GM12801 (cell line): ENCODE results near the gene NTN1.

Experiments used
- TF ChIP-seq, protein P1 (sequence below): IDR thresholded peaks from one replicate; pipeline ENCODE4 v1.5.1; 2011; ENCODE audit warnings: control low read depth; ENCODE audit not compliant: insufficient read length; ENCODE audit errors: extremely low read depth

NTN1 gene

DNA sequence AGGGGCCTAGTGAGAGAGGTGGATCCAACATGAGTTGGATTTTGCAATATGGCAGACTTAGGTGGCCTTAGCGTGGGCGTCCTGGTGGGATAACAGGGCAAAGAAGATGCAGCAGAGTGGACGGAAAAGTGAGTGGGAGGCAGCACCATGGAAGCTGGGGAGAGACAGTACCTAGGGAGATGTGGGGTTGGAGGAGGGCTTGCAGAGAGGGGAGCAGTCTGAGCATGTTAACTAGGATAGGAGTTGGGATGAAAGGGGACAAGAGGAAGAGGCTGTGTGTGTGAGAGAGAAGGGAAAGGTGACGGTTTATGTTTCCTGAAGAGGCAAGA lies 120.1 kb downstream of the NTN1 start:
- TF ChIP-seq, protein P1, sequence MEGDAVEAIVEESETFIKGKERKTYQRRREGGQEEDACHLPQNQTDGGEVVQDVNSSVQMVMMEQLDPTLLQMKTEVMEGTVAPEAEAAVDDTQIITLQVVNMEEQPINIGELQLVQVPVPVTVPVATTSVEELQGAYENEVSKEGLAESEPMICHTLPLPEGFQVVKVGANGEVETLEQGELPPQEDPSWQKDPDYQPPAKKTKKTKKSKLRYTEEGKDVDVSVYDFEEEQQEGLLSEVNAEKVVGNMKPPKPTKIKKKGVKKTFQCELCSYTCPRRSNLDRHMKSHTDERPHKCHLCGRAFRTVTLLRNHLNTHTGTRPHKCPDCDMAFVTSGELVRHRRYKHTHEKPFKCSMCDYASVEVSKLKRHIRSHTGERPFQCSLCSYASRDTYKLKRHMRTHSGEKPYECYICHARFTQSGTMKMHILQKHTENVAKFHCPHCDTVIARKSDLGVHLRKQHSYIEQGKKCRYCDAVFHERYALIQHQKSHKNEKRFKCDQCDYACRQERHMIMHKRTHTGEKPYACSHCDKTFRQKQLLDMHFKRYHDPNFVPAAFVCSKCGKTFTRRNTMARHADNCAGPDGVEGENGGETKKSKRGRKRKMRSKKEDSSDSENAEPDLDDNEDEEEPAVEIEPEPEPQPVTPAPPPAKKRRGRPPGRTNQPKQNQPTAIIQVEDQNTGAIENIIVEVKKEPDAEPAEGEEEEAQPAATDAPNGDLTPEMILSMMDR: no peak

DNA sequence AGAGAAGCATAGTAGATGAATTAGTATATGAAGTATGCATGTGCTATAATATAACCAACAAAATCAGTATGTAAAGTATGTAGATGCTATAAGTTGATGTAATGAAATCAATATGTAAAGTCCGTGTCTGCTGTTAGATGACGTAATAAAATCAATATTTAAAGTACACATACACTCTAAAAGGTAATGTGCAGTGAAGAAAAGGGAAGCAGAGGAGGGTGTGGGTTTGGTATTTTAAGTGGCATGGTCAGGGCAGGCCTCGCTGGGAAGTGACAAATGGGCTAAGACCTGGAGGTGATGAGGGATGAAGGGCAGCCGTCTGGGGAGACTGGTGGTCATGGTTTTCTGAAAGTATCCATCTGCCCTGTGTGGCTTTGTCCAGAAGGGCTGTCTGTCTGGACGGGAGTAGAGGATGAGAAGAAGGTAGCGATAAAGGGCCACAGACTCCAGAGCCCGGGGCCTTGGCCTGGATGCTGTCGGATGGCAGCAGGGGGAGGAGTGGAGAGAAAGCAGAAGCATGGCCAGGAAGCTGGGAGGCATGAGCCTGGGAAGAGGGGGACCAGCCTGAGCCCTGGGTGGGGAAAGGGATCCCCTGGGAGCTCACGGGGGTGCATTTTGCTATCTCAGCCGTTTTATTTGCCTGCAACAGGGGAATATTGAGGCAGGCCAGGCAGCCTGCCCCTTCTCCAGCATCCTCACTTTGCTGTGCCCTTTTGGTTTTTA lies 121.6 kb downstream of the NTN1 start:
- TF ChIP-seq, protein P1: no peak

DNA sequence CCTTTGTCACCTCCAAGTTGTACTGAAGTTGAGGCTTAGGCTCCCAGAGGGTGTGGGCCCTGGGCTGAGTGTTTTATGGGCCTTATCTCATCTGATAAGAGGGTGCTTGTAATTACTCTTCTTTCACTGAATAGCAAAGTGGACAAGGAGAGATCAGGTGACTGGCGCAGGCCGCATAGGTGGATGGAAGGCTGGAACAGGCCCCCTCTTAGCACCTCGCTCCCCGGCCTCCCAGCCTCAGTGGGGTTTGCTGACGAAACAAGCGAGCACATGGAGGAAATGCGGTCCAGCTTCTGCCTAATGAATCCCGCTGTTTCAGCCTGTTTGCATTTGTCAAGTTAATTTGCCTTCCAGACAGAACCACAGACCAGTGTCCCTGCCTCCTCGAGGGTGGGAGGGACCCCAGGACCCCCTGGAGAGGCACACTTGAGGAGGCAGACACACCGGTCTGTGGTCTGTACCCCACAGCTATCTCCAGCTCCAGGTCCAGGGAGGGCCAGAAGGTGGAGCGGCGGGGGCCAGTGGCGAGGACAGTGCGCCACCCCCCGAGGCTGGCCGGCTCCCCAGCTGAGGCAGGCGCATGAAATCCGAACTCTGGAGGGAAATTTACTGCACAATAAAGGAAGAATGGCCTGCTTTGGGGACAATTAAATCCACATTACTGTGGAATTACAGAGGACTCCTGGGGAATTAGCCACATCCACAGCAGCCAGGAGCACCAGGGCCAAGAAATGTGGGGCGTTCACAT lies 123.4 kb downstream of the NTN1 start:
- TF ChIP-seq, protein P1: no peak

DNA sequence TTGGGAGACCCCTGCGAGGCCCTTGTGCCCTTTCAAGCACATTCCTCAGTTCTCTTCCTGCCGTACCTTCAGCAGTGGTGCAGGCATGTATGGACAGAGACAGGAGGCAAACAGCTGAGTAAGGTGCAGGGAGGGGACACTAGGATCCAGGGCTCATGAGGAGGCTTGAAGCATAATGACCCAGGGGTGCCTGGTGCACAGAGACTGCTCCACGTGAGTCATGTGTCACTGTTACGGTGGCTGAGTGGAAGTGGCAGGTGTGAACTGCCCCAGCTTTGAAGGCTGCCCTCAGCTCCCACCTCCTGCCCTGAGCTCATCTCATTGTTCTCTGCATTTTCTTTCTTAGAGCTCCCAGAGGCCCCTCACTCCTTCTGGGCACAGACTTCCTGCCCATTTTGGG lies 124.8 kb downstream of the NTN1 start:
- TF ChIP-seq, protein P1: no peak

DNA sequence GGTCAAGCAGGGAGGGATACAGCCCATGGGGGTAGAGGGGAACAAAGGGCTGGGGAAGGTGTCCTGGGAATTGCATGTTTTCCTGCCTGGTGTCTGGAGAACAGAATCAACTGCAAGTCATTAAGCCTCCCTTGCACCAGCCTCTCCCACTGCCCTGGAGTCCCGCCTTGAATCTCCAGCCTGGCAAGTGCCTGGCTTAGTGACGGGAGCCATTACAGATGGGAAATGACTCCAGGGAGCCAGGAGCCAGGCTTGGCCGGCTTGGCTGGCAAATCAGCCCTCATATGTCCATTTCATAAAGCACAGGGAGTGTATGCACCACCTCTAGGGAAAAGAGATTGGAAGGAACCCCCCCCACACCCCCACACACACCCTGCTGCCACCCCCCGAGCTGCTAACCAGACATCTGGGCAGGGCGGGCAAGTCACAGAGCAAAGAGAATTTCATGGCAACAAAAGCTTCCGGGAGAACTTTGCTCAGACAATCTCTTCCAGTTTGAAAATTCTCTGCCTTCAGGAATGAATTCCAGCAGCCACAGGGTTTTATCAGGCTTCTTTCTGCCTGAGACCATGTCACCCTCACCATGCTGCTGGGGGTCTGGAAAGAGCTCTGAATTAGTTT lies 127.7 kb downstream of the NTN1 start:
- TF ChIP-seq, protein P1: no peak

DNA sequence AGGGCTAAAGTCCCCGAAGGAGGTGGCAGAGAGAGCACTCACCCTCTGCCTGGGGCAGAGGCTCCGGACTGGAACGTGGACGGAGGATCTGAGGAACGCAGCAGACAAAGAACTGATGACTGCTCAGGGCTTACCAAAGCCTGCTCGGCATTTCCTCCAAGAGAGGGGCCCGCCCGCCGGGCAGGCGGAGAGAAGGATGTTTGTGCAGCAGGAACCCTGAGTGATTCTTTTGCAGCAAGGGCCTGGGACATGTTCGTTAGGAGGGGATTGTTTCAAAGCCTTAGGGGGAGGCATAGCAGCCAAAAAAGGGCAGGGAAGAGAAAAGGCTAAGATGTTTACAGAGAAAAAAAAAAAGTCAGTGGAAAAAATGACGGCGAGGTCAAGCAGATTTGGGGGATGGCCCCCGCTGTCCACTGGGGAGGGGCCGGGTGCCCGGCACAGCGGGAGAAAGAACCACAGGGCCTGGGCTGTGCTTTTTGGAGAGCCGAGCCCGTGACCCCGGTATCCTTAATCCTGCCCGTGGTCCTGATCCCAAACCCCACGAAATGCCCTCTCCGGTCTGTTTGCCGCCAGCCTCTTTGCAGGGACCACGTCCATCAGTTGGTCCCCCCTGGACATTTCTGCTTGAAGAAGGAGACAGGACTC lies 129.3 kb downstream of the NTN1 start:
- TF ChIP-seq, protein P1: no peak

DNA sequence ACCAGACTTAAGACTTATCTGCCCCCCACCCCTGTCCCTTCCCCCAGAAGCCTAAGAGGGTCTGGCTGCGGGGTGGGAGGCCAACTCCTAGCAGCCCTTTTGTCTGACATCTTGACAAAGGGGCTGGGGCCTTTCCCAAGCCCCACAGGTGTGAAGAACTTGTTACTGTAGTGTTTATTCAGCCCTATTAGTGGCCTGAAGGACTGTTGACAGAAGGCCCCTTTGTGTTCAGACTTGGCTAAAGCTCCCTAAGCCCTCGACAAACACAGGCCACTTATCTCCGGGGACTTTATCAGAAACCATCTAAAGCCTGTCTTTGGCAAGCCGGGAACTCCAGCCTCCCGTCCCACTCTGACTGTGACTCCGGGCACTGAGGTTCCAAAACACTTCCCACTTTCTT lies 129.8 kb downstream of the NTN1 start:
- TF ChIP-seq, protein P1: no peak
